ENCODE measurements around the gene SORL1-AS1.

Gene SORL1-AS1

DNA sequence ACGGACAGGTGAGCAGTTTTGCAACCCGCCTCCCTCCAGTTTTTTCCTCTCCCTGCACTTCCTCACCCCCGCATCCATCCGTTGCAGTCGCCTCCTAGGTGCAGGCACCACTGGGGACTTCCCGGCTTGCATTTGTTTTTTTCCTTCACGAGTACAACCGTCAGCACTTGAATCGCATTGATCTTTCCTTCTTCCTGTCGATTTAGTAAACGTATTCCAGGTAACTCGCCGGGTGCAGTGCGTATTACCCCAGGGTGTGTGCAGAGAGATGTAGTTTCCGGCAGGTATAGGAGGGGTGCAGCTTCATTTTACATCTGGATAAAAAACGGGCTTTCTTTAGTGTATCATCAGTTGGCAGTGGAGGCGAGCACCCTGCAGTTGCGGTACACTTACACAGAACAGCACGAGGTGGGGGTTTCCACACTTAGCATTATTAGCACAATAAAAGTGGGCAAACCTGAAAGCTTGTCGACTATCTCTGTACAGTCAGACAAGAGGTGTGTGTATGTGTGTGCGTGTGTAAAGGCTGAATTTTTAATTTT, at the start of gene SORL1-AS1:
TSS of gene SORL1-AS1 (minus strand) at position 359 of the 542 bp plus-strand sequence.
- Histone ChIP-seq H3K36me3 (replicated peaks in 1 of 2; ENCODE audit: control insufficient read depth in 1 of 2, insufficient read depth in 2 of 2, low read length in 1 of 2) (no peaks in the 10 kb centered on the region), H3K9ac (peak within 1 kb of the TSS; percentile 49; the same call in 1 of the 2 replicates), H3K9me2 (no peaks in the 10 kb centered on the region), H4K20me1 (ENCODE audit: insufficient read depth) (no peaks in the 10 kb centered on the region), H3K9me3 (no peaks in the 10 kb centered on the region), H3K4me3 (ENCODE audit: low read depth in 2 of 2, low read length in 1 of 2) (peak within 1 kb of the TSS; percentile 71 to 86), H3K27ac (ENCODE audit: low read depth in 2 of 2, low read length in 1 of 2) (peak within 1 kb of the TSS in 1 of 2 experiments; percentile 62; a peak in 1 of 4 replicates), H3K79me2 (ENCODE audit: insufficient read depth) (no peaks in the 10 kb centered on the region), H3K4me1 (ENCODE audit: control insufficient read depth in 1 of 2, insufficient read depth in 2 of 2, low read depth in 1 of 2, low read length in 1 of 2) (peaks cover 0 to 11% of the 10 kb centered on the region in 2 experiments; a peak in 2 of 4 replicates), H3K4me2 (peak within 1 kb of the TSS; percentile 93), H3F3A (replicated peaks; ENCODE audit: insufficient read depth) (no peaks in the 10 kb centered on the region), H3K27me3 (ENCODE audit: insufficient read depth) (peaks cover 44% of the 10 kb centered on the region), H2AFZ (ENCODE audit: low read depth) (peak within 1 kb of the TSS; percentile 91)
- no peak for DNase-seq
- ChIA-PET CTCF (interaction anchor here (0.6 to 2.8 kb wide), 16 partner anchors 10 to 206 kb away, joined by 3 to 29 read pairs (median 4); no protein-coding TSS in a partner anchor), POLR2A (no interaction called here)
- TF ChIP-seq TEAD4 (IDR thresholded peaks at IDR 0.05; ENCODE audit: borderline replicate concordance, insufficient read depth) (no peak), EP300 (IDR thresholded peaks at IDR 0.05; ENCODE audit: borderline replicate concordance in 1 of 2, low read depth in 1 of 2, low read length in 1 of 2) (no peak), MXI1 (IDR thresholded peaks at IDR 0.05; ENCODE audit: low read depth, low read length) (no peak), REST (IDR thresholded peaks at IDR 0.05; ENCODE audit: low read depth, low read length) (no peak), RCOR1 (IDR thresholded peaks at IDR 0.05; ENCODE audit: low read length) (no peak), GABPA (IDR thresholded peaks at IDR 0.05; ENCODE audit: low read depth) (no peak), FOXM1 (IDR thresholded peaks at IDR 0.05; ENCODE audit: low read depth) (no peak), MEF2A (IDR thresholded peaks at IDR 0.05; ENCODE audit: borderline replicate concordance, low read depth) (no peak), SIN3A (IDR thresholded peaks at IDR 0.05; ENCODE audit: borderline replicate concordance, low read depth, low read length) (no peak), ELF1 (IDR thresholded peaks at IDR 0.05) (no peak)
- TF ChIP-seq, protein P1, sequence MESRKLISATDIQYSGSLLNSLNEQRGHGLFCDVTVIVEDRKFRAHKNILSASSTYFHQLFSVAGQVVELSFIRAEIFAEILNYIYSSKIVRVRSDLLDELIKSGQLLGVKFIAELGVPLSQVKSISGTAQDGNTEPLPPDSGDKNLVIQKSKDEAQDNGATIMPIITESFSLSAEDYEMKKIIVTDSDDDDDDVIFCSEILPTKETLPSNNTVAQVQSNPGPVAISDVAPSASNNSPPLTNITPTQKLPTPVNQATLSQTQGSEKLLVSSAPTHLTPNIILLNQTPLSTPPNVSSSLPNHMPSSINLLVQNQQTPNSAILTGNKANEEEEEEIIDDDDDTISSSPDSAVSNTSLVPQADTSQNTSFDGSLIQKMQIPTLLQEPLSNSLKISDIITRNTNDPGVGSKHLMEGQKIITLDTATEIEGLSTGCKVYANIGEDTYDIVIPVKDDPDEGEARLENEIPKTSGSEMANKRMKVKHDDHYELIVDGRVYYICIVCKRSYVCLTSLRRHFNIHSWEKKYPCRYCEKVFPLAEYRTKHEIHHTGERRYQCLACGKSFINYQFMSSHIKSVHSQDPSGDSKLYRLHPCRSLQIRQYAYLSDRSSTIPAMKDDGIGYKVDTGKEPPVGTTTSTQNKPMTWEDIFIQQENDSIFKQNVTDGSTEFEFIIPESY (IDR thresholded peaks at IDR 0.05; ENCODE audit: borderline replicate concordance, low read depth), result no peak
- TF ChIP-seq, protein P2, sequence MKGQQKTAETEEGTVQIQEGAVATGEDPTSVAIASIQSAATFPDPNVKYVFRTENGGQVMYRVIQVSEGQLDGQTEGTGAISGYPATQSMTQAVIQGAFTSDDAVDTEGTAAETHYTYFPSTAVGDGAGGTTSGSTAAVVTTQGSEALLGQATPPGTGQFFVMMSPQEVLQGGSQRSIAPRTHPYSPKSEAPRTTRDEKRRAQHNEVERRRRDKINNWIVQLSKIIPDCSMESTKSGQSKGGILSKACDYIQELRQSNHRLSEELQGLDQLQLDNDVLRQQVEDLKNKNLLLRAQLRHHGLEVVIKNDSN (IDR thresholded peaks at IDR 0.05; ENCODE audit: borderline replicate concordance, low read depth), result no peak
- 18% methylated on average over 19 of the region's 21 CpGs for WGBS (ENCODE audit: low lambda C conversion rate)

Measured in SK-N-SH (cell line).